Astrocyte (in vitro differentiated cells and primary cell): ENCODE results near the gene NDFIP1.

Experiments
- CTCF ChIP-seq: IDR thresholded peaks from 2 replicates; pipeline ENCODE4 v1.5.1; 2011; ENCODE audit warnings: low read depth, mild to moderate bottlenecking, inconsistent platforms, low read length, moderate library complexity; ENCODE audit not compliant: insufficient read depth
- EZH2 ChIP-seq: IDR thresholded peaks from 2 replicates; pipeline ENCODE4 v1.6.1; 2012; ENCODE audit warnings: mild to moderate bottlenecking, low read length, inconsistent platforms; ENCODE audit not compliant: insufficient read depth

GRCh38 chr5:142120247-142120935 is 11.8 kb downstream of the NDFIP1 start:
- TF ChIP-seq CTCF (no peak), EZH2 (no peak)
